HCT116 (cell line): ENCODE results near the gene PSMA1.

ENCODE experiments used
- CEBPB ChIP-seq: IDR thresholded peaks from 2 replicates; pipeline ENCODE4 v1.6.1; 2012; ENCODE audit warnings: low read depth
- EGR1 ChIP-seq: IDR thresholded peaks from 2 replicates; pipeline ENCODE4 v1.6.1; 2012; ENCODE audit warnings: low read depth
- ELF1 ChIP-seq: IDR thresholded peaks from 2 replicates; pipeline ENCODE4 v1.6.1; 2012; ENCODE audit warnings: low read depth, borderline replicate concordance
- EZH2 ChIP-seq: fragments of 200-600 bp; sonication (generic); IDR thresholded peaks from 2 replicates; pipeline ENCODE4 v1.6.1; 2017; ENCODE audit warnings: antibody characterized with exemption, mixed run types
- EZH2phosphoT487 ChIP-seq: fragments of 200-600 bp; IDR thresholded peaks from 2 replicates; pipeline ENCODE4 v1.6.1; 2018; ENCODE audit warnings: antibody characterized with exemption, borderline replicate concordance
- POLR2A ChIP-seq: IDR thresholded peaks from 2 replicates; pipeline ENCODE4 v1.7.0; 2011; ENCODE audit warnings: borderline replicate concordance; ENCODE audit not compliant: insufficient read depth, insufficient read length; ENCODE audit errors: extremely low read depth
- POLR2AphosphoS5 ChIP-seq: IDR thresholded peaks from 2 replicates; pipeline ENCODE4 v1.6.1; 2011; ENCODE audit warnings: mild to moderate bottlenecking, low read depth, low read length, moderate library complexity
- RAD21 ChIP-seq: IDR thresholded peaks from 2 replicates; pipeline ENCODE4 v1.6.1; 2012; ENCODE audit warnings: low read depth, mild to moderate bottlenecking
- SIN3A ChIP-seq: IDR thresholded peaks from 2 replicates; pipeline ENCODE4 v1.6.1; 2012; ENCODE audit warnings: low read depth
- TF ChIP-seq, protein P1 (sequence below), 3 experiments: fragments of 200-600 bp in 1 of 3; sonication (generic) in 1 of 3; IDR thresholded peaks in 2 of 3; conservative IDR thresholded peaks in 1 of 3; 2 replicates each; pipeline ENCODE4 v1.5.1; 2012 to 2017; ENCODE audit warnings: low read depth in 2 of 3, low read length in 2 of 3, antibody characterized with exemption in 1 of 3, borderline replicate concordance in 1 of 3, control low read depth in 1 of 3, mild to moderate bottlenecking in 1 of 3, mixed read lengths in 1 of 3, mixed run types in 1 of 3, moderate library complexity in 1 of 3; ENCODE audit not compliant: insufficient read depth in 1 of 3

DNA sequence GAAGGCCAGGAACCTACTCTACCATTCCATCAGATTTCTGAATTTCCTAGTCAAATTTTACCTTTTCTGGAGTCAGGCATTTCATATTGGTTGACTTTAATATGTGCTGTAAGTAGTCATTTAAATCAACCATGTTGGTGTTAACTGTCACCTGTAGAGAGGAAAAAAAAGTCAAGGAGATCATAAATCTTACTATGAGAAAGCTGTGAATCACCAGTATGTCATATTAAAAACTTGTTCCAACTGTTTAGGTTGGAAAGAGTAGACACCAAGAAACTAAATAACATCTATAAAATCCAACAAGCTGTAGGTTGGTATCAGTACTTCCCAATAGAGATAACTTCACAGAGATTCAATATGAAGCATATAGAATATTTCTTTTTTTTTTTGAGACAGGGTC, 60.0 kb downstream of the PSMA1 start:
- TF ChIP-seq, protein P1, sequence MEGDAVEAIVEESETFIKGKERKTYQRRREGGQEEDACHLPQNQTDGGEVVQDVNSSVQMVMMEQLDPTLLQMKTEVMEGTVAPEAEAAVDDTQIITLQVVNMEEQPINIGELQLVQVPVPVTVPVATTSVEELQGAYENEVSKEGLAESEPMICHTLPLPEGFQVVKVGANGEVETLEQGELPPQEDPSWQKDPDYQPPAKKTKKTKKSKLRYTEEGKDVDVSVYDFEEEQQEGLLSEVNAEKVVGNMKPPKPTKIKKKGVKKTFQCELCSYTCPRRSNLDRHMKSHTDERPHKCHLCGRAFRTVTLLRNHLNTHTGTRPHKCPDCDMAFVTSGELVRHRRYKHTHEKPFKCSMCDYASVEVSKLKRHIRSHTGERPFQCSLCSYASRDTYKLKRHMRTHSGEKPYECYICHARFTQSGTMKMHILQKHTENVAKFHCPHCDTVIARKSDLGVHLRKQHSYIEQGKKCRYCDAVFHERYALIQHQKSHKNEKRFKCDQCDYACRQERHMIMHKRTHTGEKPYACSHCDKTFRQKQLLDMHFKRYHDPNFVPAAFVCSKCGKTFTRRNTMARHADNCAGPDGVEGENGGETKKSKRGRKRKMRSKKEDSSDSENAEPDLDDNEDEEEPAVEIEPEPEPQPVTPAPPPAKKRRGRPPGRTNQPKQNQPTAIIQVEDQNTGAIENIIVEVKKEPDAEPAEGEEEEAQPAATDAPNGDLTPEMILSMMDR (IDR thresholded peaks at IDR 0.05 in 2 of 3, conservative IDR thresholded peaks at IDR 0.05 in 1 of 3; ENCODE audit: borderline replicate concordance in 1 of 3, insufficient read depth in 1 of 3, low read depth in 2 of 3, low read length in 2 of 3): no peak
- TF ChIP-seq POLR2AphosphoS5 (no peak), EZH2 (no peak), EGR1 (no peak), CEBPB (no peak), EZH2phosphoT487 (no peak), SIN3A (no peak), RAD21 (no peak), POLR2A (no peak), ELF1 (no peak)
